NCI-H460 (cell line): Measurements from ENCODE around the gene TLR4. TPM values are rescaled to one million over a fixed set of nuclear protein-coding genes. Genes with fewer than 3 reads are reported as not detected.

ENCODE experiments used
- DNase-seq: peaks from one replicate; pipeline ENCODE4 v3.0.0-alpha.2; 2016; ENCODE audit warnings: low read depth; ENCODE audit errors: extremely low read depth
- polyA plus RNA-seq: library from polyadenylated mRNA; depleted of rRNA; stranded (reverse); fragments of >200 nt; gene quantifications from 2 replicates; pipeline ENCODE4 v1.2.3, GENCODE V29; 2014; cell fraction: nucleus; rRNA removed
- total RNA-seq: library from RNA; depleted of rRNA; stranded (reverse); fragments of >200 nt; shearing (Covaris generic); gene quantifications from 2 replicates; pipeline ENCODE4 v1.2.3, GENCODE V29; 2014; rRNA removed

Gene TLR4
- 0.22 and 0.29 TPM in 2 replicates for total RNA-seq
- polyA plus RNA-seq: not detected in 2 replicates

GRCh38 chr9:117704024-117704575 lies at the start of gene TLR4:
Gene TLR4, plus strand, starts transcription at chr9:117704403. Its CDS starts 70 bp downstream, at chr9:117704473.
- DNase-seq: no peak

DNA sequence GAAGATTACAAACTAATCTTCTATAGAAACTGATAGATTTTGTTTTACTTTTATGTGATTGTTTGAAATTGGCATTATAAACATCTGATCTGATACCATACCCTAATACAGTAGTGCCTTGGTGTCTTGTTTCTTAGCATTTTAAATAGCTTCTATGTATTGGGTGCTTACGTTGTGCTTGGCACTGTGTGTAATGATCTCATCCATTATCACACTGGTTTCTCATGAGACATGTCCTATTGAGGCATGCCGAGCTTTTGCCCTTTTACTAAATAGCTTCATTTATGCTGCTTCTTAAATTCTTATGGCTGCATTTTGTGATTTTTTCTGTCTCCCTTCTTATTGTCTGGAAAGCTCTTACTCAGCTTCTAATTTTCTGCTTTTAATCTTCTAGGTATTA lies 48.2 kb upstream of the TLR4 start:
- DNase-seq: no peak

DNA sequence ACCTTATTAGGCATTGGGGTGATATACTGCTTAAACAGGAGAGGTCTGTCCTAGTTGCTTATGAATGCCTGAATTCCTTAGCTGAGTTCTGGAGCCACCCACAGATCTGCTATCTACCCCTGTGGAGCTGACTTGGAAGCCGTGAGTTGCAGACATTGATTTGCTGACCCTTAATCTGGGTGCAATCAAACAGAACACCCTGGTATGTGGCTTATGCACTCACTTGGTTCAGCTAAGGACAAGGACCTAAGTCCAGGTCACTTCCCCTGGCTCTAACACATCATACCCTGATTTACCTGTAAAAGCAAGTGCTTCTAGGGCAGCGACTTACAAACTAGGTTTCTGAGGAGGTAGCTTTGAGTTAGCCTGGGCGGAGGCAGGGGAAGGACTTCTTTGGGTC lies 41.6 kb upstream of the TLR4 start:
- DNase-seq: no peak

- no peak for DNase-seq
Measured at GRCh38 chr9:117664419-117664818, 39.8 kb upstream of the TLR4 start.

GRCh38 chr9:117665601-117666385 lies 38.4 kb upstream of the TLR4 start:
- no peak for DNase-seq

- no peak for DNase-seq
Measured at GRCh38 chr9:117671468-117671867, 32.7 kb upstream of the TLR4 start.

DNA sequence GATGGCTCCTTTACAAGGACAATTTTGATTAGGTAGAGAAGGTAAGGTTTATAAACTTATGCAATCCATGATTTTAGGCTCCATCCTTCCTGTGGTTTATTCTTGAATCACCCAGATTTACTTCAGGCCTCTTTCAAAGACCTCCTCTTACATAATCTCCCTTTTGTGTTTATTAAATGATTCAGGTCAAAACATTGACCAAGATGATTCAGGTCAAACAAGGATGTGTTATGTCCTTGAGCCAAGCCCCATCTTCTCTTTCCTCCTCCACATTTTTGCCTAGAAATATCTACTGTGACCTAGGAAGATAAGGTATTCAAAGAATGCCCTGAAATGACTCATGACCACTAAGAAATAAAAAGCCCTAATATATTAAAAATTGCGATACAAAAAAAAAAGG lies 31.8 kb upstream of the TLR4 start:
- DNase-seq: no peak

DNA sequence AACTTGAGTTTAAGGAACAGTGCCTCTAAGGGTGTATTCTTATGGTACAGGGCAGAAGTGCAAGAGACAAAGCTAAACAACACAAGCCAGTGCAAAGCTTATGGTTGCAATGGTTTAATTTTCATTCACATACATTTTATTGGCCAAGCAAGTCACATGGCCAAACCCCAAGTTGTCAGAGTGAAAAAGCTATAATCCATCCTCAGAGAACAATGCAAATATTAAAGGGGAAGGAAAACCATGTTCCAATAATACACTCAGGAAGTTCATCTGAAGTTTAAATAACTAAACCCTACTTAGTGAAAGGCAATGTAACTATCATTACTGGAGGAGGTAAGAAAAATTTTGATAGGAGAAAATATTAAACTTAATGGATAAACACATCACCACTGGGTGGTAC lies 26.6 kb upstream of the TLR4 start:
- no peak for DNase-seq

DNA sequence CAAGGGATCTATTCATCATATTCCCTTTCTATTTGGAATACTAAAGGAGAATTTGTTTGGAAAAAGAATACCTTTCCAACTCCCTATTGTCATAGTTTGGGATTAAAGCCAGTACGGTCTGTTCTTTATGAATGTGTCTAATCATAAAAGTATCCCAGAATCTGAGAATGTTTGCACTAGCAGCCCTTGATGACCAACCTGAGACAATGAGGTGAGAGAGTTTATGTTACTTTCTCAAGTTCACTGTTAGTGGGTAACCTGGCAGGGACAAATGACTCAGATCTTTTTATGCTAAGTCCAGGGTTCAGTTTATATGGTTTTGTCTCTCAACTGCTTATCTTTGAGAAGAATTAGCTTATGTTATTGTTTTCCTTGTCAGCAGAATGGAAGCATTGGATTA lies 25.3 kb upstream of the TLR4 start:
- no peak for DNase-seq

- no peak for DNase-seq
Measured at GRCh38 chr9:117679416-117679815, 24.8 kb upstream of the TLR4 start.

GRCh38 chr9:117681888-117682287 lies 22.3 kb upstream of the TLR4 start:
- DNase-seq: no peak

DNA sequence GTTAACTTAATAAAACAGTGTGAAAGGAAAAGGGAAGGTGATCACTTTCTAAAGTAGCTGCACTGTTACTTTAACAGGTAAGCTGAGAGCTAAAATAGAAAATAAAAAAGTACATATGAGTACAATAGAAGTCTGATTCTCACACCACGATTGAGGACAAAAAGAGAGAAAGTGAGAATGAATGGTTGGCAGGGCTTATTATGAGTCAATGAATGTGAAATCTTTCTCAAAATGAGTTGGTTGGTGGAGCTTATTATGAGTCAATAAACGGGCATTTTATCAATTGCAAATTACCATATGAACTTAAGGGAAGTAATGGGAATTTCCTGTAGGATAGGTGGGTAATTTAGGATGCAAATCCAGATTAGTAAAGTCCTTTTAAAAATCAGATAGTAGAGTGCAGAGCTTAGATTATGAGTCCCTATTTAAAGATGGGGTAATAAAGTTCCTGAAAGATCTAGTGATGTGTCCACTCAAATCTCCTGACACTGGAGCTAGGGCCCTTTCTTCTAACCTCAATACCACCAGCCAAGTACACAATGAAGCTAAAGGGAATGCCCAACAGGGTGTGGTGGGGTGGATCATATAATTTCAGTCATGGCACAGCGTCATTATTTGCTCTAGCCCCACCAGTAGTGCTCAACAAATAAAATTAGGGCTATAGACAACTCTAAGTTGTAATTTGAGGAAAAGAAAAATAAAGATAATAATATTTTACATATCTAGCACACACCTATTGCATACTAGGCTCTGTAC lies 21.1 kb upstream of the TLR4 start:
- DNase-seq: no peak

GRCh38 chr9:117687532-117687931 lies 16.7 kb upstream of the TLR4 start:
- no peak for DNase-seq

- DNase-seq: no peak
Measured at GRCh38 chr9:117691367-117691766, 12.8 kb upstream of the TLR4 start.

- DNase-seq: no peak
Measured at GRCh38 chr9:117696154-117696553, 8.0 kb upstream of the TLR4 start.

- DNase-seq: no peak
Measured at GRCh38 chr9:117697046-117697445, 7.2 kb upstream of the TLR4 start.

- DNase-seq: no peak
Measured at GRCh38 chr9:117703537-117703936, 666 bp upstream of the TLR4 start.

DNA sequence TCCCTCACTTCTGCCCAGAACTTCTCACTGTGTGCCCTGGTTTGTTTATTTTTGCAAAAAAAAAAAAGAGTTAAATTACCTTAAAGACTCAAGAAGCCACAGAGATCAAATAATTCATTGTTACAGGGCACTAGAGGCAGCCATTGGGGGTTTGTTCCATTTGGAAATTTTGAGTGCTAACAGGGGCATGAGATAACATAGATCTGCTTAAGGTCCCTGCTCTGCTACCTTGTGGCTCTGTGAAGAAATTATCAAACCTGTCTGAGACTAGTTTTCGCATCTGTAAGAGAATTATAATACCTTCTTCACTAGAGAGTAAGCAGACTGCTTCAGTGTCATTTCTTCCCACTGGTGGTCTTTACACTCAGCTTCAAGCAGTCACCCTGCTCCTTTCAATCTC lies 394 bp downstream of the TLR4 start:
- DNase-seq: no peak

DNA sequence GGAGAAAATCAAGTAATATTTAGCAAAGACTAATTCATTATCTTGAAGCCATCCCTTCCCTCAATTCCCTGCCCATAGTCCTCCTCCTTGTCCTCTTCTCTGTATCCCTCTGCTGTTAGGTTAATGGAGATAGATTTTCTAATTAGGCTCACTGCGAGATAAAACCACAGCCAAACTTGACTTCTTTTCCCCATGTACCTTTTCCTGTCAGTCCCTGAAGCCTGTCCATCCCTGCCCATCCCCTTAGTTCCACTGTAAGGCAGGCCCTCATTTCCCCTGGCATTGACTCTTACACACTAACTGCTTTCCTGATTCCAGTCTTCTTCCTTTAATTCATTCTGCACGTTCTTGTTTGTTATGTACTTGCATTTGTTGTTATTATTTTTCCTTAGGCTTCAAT lies 1.2 kb downstream of the TLR4 start:
- no peak for DNase-seq

DNA sequence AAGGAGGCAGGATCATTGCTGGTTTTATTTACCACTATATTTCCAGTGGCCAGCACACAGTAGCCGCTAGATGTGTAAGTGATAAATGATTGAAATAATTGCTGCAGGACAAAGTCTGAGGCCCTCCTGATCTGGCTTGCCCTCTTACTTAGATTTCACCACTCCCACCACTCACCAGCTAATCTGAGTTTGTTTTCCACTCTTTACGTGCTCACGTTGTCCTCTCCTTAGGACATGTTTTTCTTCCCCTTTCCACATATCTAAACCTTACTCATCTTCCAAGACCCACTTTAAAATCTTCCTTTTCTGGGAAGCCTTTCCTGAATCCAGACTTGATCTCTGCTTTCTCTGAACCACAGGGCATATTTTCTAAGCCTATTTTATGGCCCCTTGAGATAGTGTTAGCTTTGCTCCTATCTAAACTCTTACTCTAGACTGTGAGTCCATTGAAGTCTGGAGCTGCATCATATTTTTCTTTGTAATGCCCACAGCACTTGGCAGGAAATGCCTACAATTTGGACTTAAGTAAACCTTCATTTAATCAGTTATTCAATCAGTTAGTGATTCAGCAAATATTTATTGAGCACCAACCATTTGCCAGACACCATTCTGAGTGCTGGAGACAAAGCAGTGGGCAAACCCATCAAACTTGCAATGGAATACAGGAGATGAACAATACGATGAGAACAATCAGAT lies 2.4 kb downstream of the TLR4 start:
- DNase-seq: no peak

DNA sequence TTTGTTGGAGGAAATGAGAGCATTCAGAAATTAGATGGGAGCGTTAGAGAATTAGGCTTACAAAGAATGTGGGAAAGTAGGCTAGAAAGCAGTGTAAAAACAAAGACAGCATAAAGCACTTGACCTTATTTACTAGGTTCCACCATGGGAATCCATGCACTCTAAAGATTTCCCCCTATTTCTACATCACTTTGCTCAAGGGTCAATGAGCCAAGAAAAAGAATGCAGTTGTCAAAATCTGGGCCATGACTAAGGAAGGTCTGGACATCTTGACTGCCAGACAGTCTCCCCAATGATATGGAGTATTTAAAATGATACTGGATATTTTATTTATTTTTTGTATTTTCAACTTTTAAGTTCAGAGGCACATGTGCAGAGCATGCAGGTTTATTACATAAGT lies 3.4 kb downstream of the TLR4 start:
- DNase-seq: no peak
